ENCODE data around the gene C1QTNF4. TPM values are rescaled to one million over a fixed set of nuclear protein-coding genes. Genes with fewer than 3 reads are reported as not detected.

Gene C1QTNF4
- not detected in 2 replicates for total RNA-seq (2016; rRNA removed; fragmentation: Illumina TruSeq; extraction: Trizol)
- total RNA-seq (2016; cell fraction: cytosol; rRNA removed; fragmentation: Illumina TruSeq; extraction: Trizol; ENCODE audit: low read depth) = not detected in 2 replicates
- total RNA-seq (2016; cell fraction: insoluble cytoplasmic fraction; rRNA removed; fragmentation: Illumina TruSeq; extraction: Trizol) = 0.17 TPM in 1 of 2 replicates, not detected in the other
- not detected in 2 replicates for total RNA-seq (2016; cell fraction: membrane; rRNA removed; fragmentation: Illumina TruSeq; extraction: Trizol)
- not detected in 2 replicates for total RNA-seq (2016; cell fraction: nucleus; rRNA removed; fragmentation: Illumina TruSeq; extraction: Trizol)
- polyA plus RNA-seq (2011; rRNA removed) = 0.07 TPM in 1 of 2 replicates, not detected in the other
- 0.05 TPM in 1 of 2 replicates, not detected in the other for polyA plus RNA-seq (2011; cell fraction: cytosol; rRNA removed)
- polyA plus RNA-seq (2011; cell fraction: nucleus; rRNA removed) = 0.10 and 0.18 TPM in 2 replicates
- 0.23 TPM in 1 of 2 replicates, not detected in the other for polyA plus RNA-seq (2012)
- polyA plus RNA-seq (2016; cell fraction: cytosol; fragmentation: Illumina TruSeq; extraction: Trizol; ENCODE audit: low read depth) = not detected in 2 replicates
- polyA plus RNA-seq (2016; cell fraction: insoluble cytoplasmic fraction; fragmentation: Illumina TruSeq; extraction: Trizol; ENCODE audit: low read depth) = not detected in 2 replicates
- not detected in 2 replicates for polyA plus RNA-seq (2016; cell fraction: membrane; fragmentation: Illumina TruSeq; extraction: Trizol; ENCODE audit: low read depth)
- polyA plus RNA-seq (2016; cell fraction: nucleus; fragmentation: Illumina TruSeq; extraction: Trizol; ENCODE audit: insufficient read depth, low read depth) = not detected in 2 replicates
- polyA minus RNA-seq (2011; rRNA and poly(A)+ RNA removed; ENCODE audit: low replicate concordance) = not detected in 2 replicates
- polyA minus RNA-seq (2011; cell fraction: cytosol; rRNA and poly(A)+ RNA removed) = not detected in 2 replicates
- not detected in 2 replicates for polyA minus RNA-seq (2011; cell fraction: nucleus; rRNA and poly(A)+ RNA removed)
- Bru-seq, nascent RNA = percentile 17 among the genes with signal in this experiment
- percentile 30 among the genes with signal in this experiment for BruChase-seq, experiment 1, labeled RNA remaining after a 6-hour chase
- BruChase-seq, experiment 2, labeled RNA remaining after a 2-hour chase = percentile 43 among the genes with signal in this experiment
- long read RNA-seq, experiment 1 = 0 reads
- long read RNA-seq, experiment 2 = 0 reads

DNA sequence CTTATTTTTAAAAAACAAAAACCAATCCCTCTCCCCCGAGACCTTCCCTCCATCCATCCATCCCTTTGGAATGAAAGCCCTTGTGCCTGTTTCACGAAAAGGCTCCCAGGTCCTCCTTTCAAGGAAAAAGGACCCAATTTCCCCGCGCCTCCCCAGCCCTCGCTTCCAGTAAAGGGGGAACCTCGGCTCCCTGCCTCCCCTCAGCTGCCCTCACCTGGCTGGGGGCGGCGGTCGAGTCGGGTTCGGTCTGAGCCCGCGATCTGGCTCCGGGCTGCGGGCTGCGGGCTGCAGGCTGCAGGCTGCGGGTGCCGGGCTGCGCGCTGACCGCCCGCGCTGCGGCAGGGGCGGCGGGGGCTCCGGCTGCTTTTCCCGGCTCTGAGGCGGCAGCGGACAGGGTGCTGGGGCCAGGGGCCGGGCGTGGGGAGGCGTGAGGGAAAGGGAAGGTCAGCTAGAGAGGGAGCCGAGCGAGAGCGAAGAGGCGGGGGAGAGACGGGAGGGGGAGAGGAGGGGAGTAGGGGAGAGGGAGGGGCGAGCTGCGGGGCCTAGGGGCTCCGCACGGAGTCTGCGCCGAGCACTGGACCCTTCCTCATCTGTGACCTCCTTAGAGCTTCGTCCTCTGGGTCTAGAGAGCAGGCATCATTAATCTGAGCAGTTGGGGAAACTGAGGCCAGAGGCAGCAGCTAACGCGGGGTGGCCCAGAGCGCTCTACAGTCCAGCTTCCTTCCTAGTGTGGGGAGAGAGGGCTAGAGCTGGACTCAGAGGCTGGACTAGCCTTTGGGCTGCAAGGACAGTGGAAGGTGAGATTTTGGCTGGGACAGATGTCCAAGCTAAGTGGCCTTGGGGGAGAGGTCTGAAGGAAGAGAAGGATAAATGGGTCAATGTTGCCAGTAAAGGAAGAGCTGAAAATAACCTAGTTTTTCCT lies at the start of gene C1QTNF4:
TSS of gene C1QTNF4 (minus strand) at position 478 of the 922 bp plus-strand sequence. CDS start 3,601 bp downstream, outside the sequence.
- Histone ChIP-seq H3K36me3 (replicated peaks in 1 of 2; ENCODE audit: control insufficient read depth in 1 of 2, insufficient read depth in 2 of 2, low read length in 2 of 2) (no peaks in the 10 kb centered on the region), H3K27me3 (ENCODE audit: control insufficient read depth in 1 of 2, insufficient read depth in 2 of 2, low read length in 2 of 2) (peaks cover 3 to 27% of the 10 kb centered on the region in 2 experiments), H3K4me1 (ENCODE audit: insufficient read depth, low read length) (peaks cover 47% of the 10 kb centered on the region), H3K27ac (ENCODE audit: extremely low read length, insufficient read depth, low read length) (no peak within 1 kb of the TSS), H4K20me1 (ENCODE audit: insufficient read depth, low read length) (no peaks in the 10 kb centered on the region), H3K4me3 (replicated peaks in 1 of 3; ENCODE audit: insufficient read depth in 1 of 3, low read depth in 2 of 3, low read length in 3 of 3) (peak within 1 kb of the TSS; percentile 65 to 82 (median 73); a peak in 5 of 6 replicates), H3K79me2 (ENCODE audit: insufficient read depth, low read length) (no peaks in the 10 kb centered on the region), H3K9me3 (ENCODE audit: low read length) (no peaks in the 10 kb centered on the region), H2AFZ (ENCODE audit: low read length) (no peak within 1 kb of the TSS), H3K9ac (ENCODE audit: insufficient read depth, low read depth, low read length) (peak within 1 kb of the TSS; percentile 45; the same call in 1 of the 2 replicates), H3K4me2 (ENCODE audit: low read depth, low read length) (peak within 1 kb of the TSS; percentile 86)
- no peak for DNase-seq (ENCODE audit: low spot score)
- CTCF ChIA-PET (ENCODE audit: low intra/inter-chr PET ratio, low total read pairs) = no interaction called here
- ATAC-seq = peak; percentile 58
- BruUV-seq (replicated peaks) = no TSS peak
- no peak for FAIRE-seq
- in situ Hi-C loops (cut with HindIII; ENCODE audit: extremely low pct_ligation_motif_present, low pct_unique_long_range_greater_than_20kb) = no loop called here
- intact Hi-C loops (cut with micrococcal nuclease; ENCODE audit: unreplicated experiment) = no loop called here
- POLR2A ChIA-PET = interaction anchor here (0.9 kb wide), 1 partner anchor 254 kb away, joined by 3 read pairs; the partner anchor contains the start of gene NUP160
- WGBS (ENCODE audit: low lambda C conversion rate) = 3% methylated on average over 29 of the region's 48 CpGs
- no peak for TF ChIP-seq REL (CRISPR knock-in tag; conservative IDR thresholded peaks at IDR 0.05)
- TF ChIP-seq ZNF589 (CRISPR knock-in tag; conservative IDR thresholded peaks at IDR 0.05) = no peak
- no peak for TF ChIP-seq ZNF354B (CRISPR knock-in tag; IDR thresholded peaks at IDR 0.05)
- no peak for TF ChIP-seq ZNF367 (CRISPR knock-in tag; IDR thresholded peaks at IDR 0.05; ENCODE audit: borderline replicate concordance)
- TF ChIP-seq ZMYM4 (CRISPR knock-in tag; IDR thresholded peaks at IDR 0.05) = no peak
- no peak for TF ChIP-seq ZNF569 (CRISPR knock-in tag; IDR thresholded peaks at IDR 0.05; ENCODE audit: borderline replicate concordance)
- TF ChIP-seq, protein P1, sequence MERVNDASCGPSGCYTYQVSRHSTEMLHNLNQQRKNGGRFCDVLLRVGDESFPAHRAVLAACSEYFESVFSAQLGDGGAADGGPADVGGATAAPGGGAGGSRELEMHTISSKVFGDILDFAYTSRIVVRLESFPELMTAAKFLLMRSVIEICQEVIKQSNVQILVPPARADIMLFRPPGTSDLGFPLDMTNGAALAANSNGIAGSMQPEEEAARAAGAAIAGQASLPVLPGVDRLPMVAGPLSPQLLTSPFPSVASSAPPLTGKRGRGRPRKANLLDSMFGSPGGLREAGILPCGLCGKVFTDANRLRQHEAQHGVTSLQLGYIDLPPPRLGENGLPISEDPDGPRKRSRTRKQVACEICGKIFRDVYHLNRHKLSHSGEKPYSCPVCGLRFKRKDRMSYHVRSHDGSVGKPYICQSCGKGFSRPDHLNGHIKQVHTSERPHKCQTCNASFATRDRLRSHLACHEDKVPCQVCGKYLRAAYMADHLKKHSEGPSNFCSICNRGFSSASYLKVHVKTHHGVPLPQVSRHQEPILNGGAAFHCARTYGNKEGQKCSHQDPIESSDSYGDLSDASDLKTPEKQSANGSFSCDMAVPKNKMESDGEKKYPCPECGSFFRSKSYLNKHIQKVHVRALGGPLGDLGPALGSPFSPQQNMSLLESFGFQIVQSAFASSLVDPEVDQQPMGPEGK (CRISPR knock-in tag; IDR thresholded peaks at IDR 0.05) = peak; percentile 18; the same call in 1 of the 2 replicates
- TF ChIP-seq ZNF143 (CRISPR knock-in tag; IDR thresholded peaks at IDR 0.05) = no peak
- no peak for TF ChIP-seq SMARCC2 (IDR thresholded peaks at IDR 0.05)
- TF ChIP-seq ZNF24 (IDR thresholded peaks at IDR 0.05) = no peak
- TF ChIP-seq, protein P2, sequence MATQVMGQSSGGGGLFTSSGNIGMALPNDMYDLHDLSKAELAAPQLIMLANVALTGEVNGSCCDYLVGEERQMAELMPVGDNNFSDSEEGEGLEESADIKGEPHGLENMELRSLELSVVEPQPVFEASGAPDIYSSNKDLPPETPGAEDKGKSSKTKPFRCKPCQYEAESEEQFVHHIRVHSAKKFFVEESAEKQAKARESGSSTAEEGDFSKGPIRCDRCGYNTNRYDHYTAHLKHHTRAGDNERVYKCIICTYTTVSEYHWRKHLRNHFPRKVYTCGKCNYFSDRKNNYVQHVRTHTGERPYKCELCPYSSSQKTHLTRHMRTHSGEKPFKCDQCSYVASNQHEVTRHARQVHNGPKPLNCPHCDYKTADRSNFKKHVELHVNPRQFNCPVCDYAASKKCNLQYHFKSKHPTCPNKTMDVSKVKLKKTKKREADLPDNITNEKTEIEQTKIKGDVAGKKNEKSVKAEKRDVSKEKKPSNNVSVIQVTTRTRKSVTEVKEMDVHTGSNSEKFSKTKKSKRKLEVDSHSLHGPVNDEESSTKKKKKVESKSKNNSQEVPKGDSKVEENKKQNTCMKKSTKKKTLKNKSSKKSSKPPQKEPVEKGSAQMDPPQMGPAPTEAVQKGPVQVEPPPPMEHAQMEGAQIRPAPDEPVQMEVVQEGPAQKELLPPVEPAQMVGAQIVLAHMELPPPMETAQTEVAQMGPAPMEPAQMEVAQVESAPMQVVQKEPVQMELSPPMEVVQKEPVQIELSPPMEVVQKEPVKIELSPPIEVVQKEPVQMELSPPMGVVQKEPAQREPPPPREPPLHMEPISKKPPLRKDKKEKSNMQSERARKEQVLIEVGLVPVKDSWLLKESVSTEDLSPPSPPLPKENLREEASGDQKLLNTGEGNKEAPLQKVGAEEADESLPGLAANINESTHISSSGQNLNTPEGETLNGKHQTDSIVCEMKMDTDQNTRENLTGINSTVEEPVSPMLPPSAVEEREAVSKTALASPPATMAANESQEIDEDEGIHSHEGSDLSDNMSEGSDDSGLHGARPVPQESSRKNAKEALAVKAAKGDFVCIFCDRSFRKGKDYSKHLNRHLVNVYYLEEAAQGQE (IDR thresholded peaks at IDR 0.05; ENCODE audit: borderline replicate concordance in 1 of 2, low read depth in 1 of 2, low read length in 2 of 2) = no peak
- no peak for TF ChIP-seq ZNF12 (CRISPR knock-in tag; IDR thresholded peaks at IDR 0.05)
- 0 out of 2 replicates have a peak, but pooled peaks have one; percentile 20 for TF ChIP-seq ZFX (CRISPR knock-in tag; IDR thresholded peaks at IDR 0.05; ENCODE audit: low read depth)
